IPS-18a (cell line): Measurements from ENCODE around the gene CXCR2.

Source experiments
- H3K27ac ChIP-seq: one replicate; pipeline ENCODE4 v1.5.1; 2013; ENCODE audit warnings: low read length
- H3K27me3 ChIP-seq: one replicate; pipeline ENCODE4 v1.6.1; 2013; ENCODE audit warnings: mild to moderate bottlenecking, low read length; ENCODE audit not compliant: control insufficient read depth, insufficient read depth
- H3K36me3 ChIP-seq: one replicate; pipeline ENCODE4 v1.6.1; 2013; ENCODE audit warnings: low read depth, low read length; ENCODE audit not compliant: control insufficient read depth
- H3K4me1 ChIP-seq: one replicate; pipeline ENCODE4 v1.6.1; 2013; ENCODE audit warnings: low read depth, low read length; ENCODE audit not compliant: control insufficient read depth
- H3K4me3 ChIP-seq: one replicate; pipeline ENCODE4 v1.5.1; 2013; ENCODE audit warnings: low read length
- H3K9ac ChIP-seq: one replicate; pipeline ENCODE4 v1.6.1; 2013; ENCODE audit warnings: mild to moderate bottlenecking, low read length, moderate library complexity
- H3K9me3 ChIP-seq: one replicate; pipeline ENCODE4 v1.6.1; 2013; ENCODE audit warnings: low read depth, low read length; ENCODE audit not compliant: control insufficient read depth

CXCR2 gene

GRCh38 chr2:218125626-218126080 is at the start of gene CXCR2:
TSS of gene CXCR2 (plus strand) at chr2:218126028. CDS start at chr2:218134802, 8,774 bp downstream.
- Histone ChIP-seq H3K9me3 (no peaks in the 10 kb centered on the region), H3K36me3 (no peaks in the 10 kb centered on the region), H3K27me3 (no peaks in the 10 kb centered on the region), H3K27ac (no peak within 1 kb of the TSS), H3K9ac (no peak within 1 kb of the TSS), H3K4me3 (no peak within 1 kb of the TSS), H3K4me1 (peaks cover 11% of the 10 kb centered on the region)

DNA sequence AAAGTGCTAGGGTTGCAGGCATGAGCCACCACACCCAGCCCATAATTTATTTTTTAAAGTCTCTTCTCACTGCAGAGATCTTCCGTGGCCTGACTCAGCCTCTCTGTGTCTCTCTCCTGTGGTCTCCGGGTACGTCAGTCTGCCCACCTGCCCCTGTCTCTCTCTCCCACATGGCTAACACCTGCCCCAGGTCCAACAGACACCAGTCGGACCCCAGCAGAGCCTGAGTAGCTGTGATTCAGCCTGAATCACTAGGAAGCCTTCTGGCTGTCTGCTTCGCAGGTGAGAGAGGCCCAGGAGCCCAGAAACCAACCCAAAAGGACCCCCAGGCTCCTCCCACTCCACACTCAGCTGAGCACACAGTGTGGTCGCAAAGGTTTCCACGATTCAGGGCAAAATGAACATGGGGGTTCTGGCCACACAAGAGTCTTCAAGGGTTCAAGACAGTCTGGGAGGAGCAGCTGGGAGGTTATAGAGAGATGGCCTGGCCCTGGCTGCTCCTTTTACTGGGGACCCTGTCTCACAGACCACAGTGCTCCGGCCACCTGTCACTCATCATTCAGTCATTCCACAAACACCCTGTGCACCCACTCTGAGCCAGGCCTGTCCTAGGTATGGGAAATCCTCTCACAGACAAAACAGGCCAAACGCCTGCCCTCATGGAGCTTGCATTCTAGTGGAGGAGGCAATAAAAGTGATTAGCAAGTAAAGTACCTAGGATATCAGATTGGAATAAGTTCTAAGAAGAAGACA is 48.2 kb upstream of the CXCR2 start:
- H3K9me3 ChIP-seq, result no peaks in the 10 kb centered on the region
- H3K4me3 ChIP-seq, result no peak overlapping the region
- no peaks in the 10 kb centered on the region for H3K27me3 ChIP-seq
- H3K4me1 ChIP-seq, result no peaks in the 10 kb centered on the region
- H3K9ac ChIP-seq, result no peak overlapping the region
- H3K36me3 ChIP-seq, result no peaks in the 10 kb centered on the region
- no peak overlapping the region for H3K27ac ChIP-seq

- Histone ChIP-seq H3K4me3 (no peak overlapping the region), H3K4me1 (no peaks in the 10 kb centered on the region), H3K9ac (no peak overlapping the region), H3K36me3 (no peaks in the 10 kb centered on the region), H3K27ac (no peak overlapping the region), H3K9me3 (no peaks in the 10 kb centered on the region), H3K27me3 (no peaks in the 10 kb centered on the region)
Observed at GRCh38 chr2:218079943-218080913, 45.6 kb upstream of the CXCR2 start.

DNA sequence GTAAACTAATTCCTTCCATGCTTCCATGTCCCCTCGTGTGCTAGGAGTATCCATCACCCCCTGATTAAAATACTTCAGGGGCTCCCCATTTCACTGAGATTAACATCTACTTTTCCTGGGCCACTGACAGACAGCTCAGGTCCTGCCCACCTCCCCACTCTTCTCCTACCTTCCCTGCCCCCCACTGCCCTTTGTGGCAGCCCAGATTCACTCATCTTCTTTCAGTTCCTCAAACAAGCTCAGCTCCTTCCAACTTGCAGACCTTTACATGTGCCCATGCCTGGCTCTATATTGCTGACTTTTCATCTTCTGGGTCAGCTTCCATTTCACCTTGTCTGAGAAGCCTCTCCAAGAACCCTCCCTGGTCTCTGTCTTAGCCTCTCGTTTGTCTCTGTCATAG is 44.8 kb upstream of the CXCR2 start:
- H3K4me3 ChIP-seq, result no peak overlapping the region

GRCh38 chr2:218081695-218082094 is 44.1 kb upstream of the CXCR2 start:
- H3K27ac ChIP-seq, result no peak overlapping the region
- H3K36me3 ChIP-seq, result no peaks in the 10 kb centered on the region
- no peak overlapping the region for H3K9ac ChIP-seq
- H3K4me3 ChIP-seq, result no peak overlapping the region
- no peaks in the 10 kb centered on the region for H3K4me1 ChIP-seq
- H3K27me3 ChIP-seq, result no peaks in the 10 kb centered on the region
- H3K9me3 ChIP-seq, result no peaks in the 10 kb centered on the region

More for the DNA sequence above, 44.8 kb upstream of the CXCR2 start:
- no peaks in the 10 kb centered on the region for H3K9me3 ChIP-seq
- no peaks in the 10 kb centered on the region for H3K4me1 ChIP-seq
- no peaks in the 10 kb centered on the region for H3K36me3 ChIP-seq
- H3K27ac ChIP-seq, result no peak overlapping the region
- H3K27me3 ChIP-seq, result no peaks in the 10 kb centered on the region
- no peak overlapping the region for H3K9ac ChIP-seq

GRCh38 chr2:218082586-218083351 is 43.1 kb upstream of the CXCR2 start:
- Histone ChIP-seq H3K36me3 (no peaks in the 10 kb centered on the region), H3K9ac (no peak overlapping the region), H3K27ac (no peak overlapping the region), H3K9me3 (no peaks in the 10 kb centered on the region), H3K4me1 (no peaks in the 10 kb centered on the region), H3K4me3 (no peak overlapping the region), H3K27me3 (no peaks in the 10 kb centered on the region)

GRCh38 chr2:218083352-218083676 is 42.5 kb upstream of the CXCR2 start:
- Histone ChIP-seq H3K9me3 (no peaks in the 10 kb centered on the region), H3K4me1 (no peaks in the 10 kb centered on the region), H3K27ac (no peak overlapping the region), H3K9ac (no peak overlapping the region), H3K4me3 (no peak overlapping the region), H3K27me3 (no peaks in the 10 kb centered on the region), H3K36me3 (no peaks in the 10 kb centered on the region)

GRCh38 chr2:218086478-218086877 is 39.4 kb upstream of the CXCR2 start:
- H3K9me3 ChIP-seq, result no peaks in the 10 kb centered on the region
- no peaks in the 10 kb centered on the region for H3K4me1 ChIP-seq
- no peak overlapping the region for H3K27ac ChIP-seq
- H3K36me3 ChIP-seq, result no peaks in the 10 kb centered on the region
- H3K9ac ChIP-seq, result no peak overlapping the region
- no peaks in the 10 kb centered on the region for H3K27me3 ChIP-seq
- no peak overlapping the region for H3K4me3 ChIP-seq

- H3K27me3 ChIP-seq, result no peaks in the 10 kb centered on the region
- no peaks in the 10 kb centered on the region for H3K36me3 ChIP-seq
- H3K9me3 ChIP-seq, result no peaks in the 10 kb centered on the region
Observed at GRCh38 chr2:218089259-218089658, 36.6 kb upstream of the CXCR2 start.

GRCh38 chr2:218091746-218092145 is 34.1 kb upstream of the CXCR2 start:
- Histone ChIP-seq H3K27ac (no peak overlapping the region), H3K9me3 (no peaks in the 10 kb centered on the region), H3K36me3 (no peaks in the 10 kb centered on the region), H3K9ac (no peak overlapping the region), H3K4me1 (no peaks in the 10 kb centered on the region), H3K4me3 (no peak overlapping the region), H3K27me3 (no peaks in the 10 kb centered on the region)

More at GRCh38 chr2:218089259-218089658, 36.6 kb upstream of the CXCR2 start:
- Histone ChIP-seq H3K27ac (no peak overlapping the region), H3K9ac (no peak overlapping the region), H3K4me3 (no peak overlapping the region), H3K4me1 (no peaks in the 10 kb centered on the region)

- H3K9ac ChIP-seq, result no peak overlapping the region
- H3K4me3 ChIP-seq, result no peak overlapping the region
- no peaks in the 10 kb centered on the region for H3K27me3 ChIP-seq
- no peaks in the 10 kb centered on the region for H3K9me3 ChIP-seq
- H3K4me1 ChIP-seq, result no peaks in the 10 kb centered on the region
- no peaks in the 10 kb centered on the region for H3K36me3 ChIP-seq
- H3K27ac ChIP-seq, result no peak overlapping the region
Observed at GRCh38 chr2:218093879-218094278, 31.9 kb upstream of the CXCR2 start.
